Natural killer cell (primary cell): Measurements from ENCODE around the gene SIK3. TPM values are rescaled to one million over a fixed set of nuclear protein-coding genes. Genes with fewer than 3 reads are reported as not detected.

Source experiments
- ATAC-seq, 3 donors: fragments of 150-1000 bp in 2 of 3; fragments of 200-7000 bp in 1 of 3; cut with Tn5 transposase; 1 replicate in 1 of 3; 2 replicates in 2 of 3; pipeline ENCODE4 v1.10.0; 2021; ENCODE audit warnings: mild to moderate bottlenecking in 2 of 3, moderate library complexity in 2 of 3
- DNase-seq, 2 donors: peaks; one replicate each; pipeline versions ENCODE4 v3.0.0 to v3.0.0-alpha.2; 2013 to 2021; ENCODE audit warnings: mixed read lengths in 1 of 2
- H3K27ac ChIP-seq: one replicate; pipeline ENCODE4 v1.5.1; 2013; ENCODE audit warnings: mild to moderate bottlenecking, low read length
- H3K27me3 ChIP-seq: one replicate; pipeline ENCODE4 v1.6.1; 2013; ENCODE audit warnings: low read length; ENCODE audit not compliant: control insufficient read depth, insufficient read depth
- H3K36me3 ChIP-seq: one replicate; pipeline ENCODE4 v1.6.1; 2013; ENCODE audit warnings: low read length; ENCODE audit not compliant: control insufficient read depth, insufficient read depth
- H3K4me1 ChIP-seq: one replicate; pipeline ENCODE4 v1.6.1; 2013; ENCODE audit warnings: low read length; ENCODE audit not compliant: control insufficient read depth, insufficient read depth
- H3K4me3 ChIP-seq: one replicate; pipeline ENCODE4 v1.5.1; 2013; ENCODE audit warnings: low read length
- H3K9me3 ChIP-seq: one replicate; pipeline ENCODE4 v1.6.1; 2013; ENCODE audit warnings: low read length; ENCODE audit not compliant: control insufficient read depth, insufficient read depth
- H3K27ac Mint-ChIP-seq, 2 donors: one replicate each; pipeline ENCODE4 v1.8.0; 2022; ENCODE audit warnings: mild to moderate bottlenecking in 2 of 2, mixed read lengths in 2 of 2, moderate library complexity in 1 of 2
- H3K27me3 Mint-ChIP-seq, 2 donors: one replicate each; pipeline ENCODE4 v1.8.0; 2022; ENCODE audit warnings: low read depth in 2 of 2, mixed read lengths in 2 of 2
- H3K36me3 Mint-ChIP-seq: one replicate; pipeline ENCODE4 v1.8.0; 2022; ENCODE audit warnings: mixed read lengths
- H3K4me1 Mint-ChIP-seq, 2 donors: one replicate each; pipeline ENCODE4 v1.8.0; 2022; ENCODE audit warnings: mixed read lengths in 2 of 2
- H3K4me3 Mint-ChIP-seq: one replicate; pipeline ENCODE4 v1.8.0; 2022; ENCODE audit warnings: mild to moderate bottlenecking, moderate library complexity, mixed read lengths
- H3K9me3 Mint-ChIP-seq, 2 donors: one replicate each; pipeline ENCODE4 v1.8.0; 2022; ENCODE audit warnings: mixed read lengths in 2 of 2
- CTCF ChIP-seq: fragments of 200-600 bp; IDR thresholded peaks from one replicate; pipeline ENCODE4 v1.8.0; 2022; ENCODE audit warnings: antibody characterized with exemption
- WGBS: methylation state at CpG from one replicate; pipeline ENCODE4 v1.1.7; 2013; ENCODE audit warnings: missing lambda C conversion rate; ENCODE audit not compliant: insufficient coverage; 5-methylcytosine and 5-hydroxymethylcytosine counted together
- intact Hi-C: fragments of 100-400 bp; cut with micrococcal nuclease; formaldehyde crosslinking; loops from one replicate; pipeline ENCODE4 v1.14.2; 2022
- total RNA-seq, 4 donors: library from RNA; stranded (reverse); fragments of 120-200 nt in 1 of 4; gene quantifications; one replicate each; pipeline versions ENCODE4 v1.2.3 to v1.2.4, GENCODE V29; 2013 to 2022

Gene SIK3
- total RNA-seq, 3 donors from 2014 or later (not counting 1 experiment from before 2014, with no cell fraction given): 71.6 to 120 (median 119) TPM

- H3K4me3 ChIP-seq: no peak overlapping the region
- 94% methylated on average over 6 of the region's 6 CpGs for WGBS
- no peak overlapping the region for H3K27ac ChIP-seq
- ATAC-seq (peak in 1 of 3 donors; percentile 24), DNase-seq (no peak)
- H3K4me3 Mint-ChIP-seq: no peak overlapping the region
- H3K27me3 ChIP-seq: no peaks in the 10 kb centered on the region
- H3K36me3 Mint-ChIP-seq: no peaks in the 10 kb centered on the region
- intact Hi-C loops: no loop called here
- peaks cover 23 to 29% of the 10 kb centered on the region in 2 donors for H3K4me1 Mint-ChIP-seq
- H3K4me1 ChIP-seq: peaks cover 8% of the 10 kb centered on the region
- H3K36me3 ChIP-seq: no peaks in the 10 kb centered on the region
- TF ChIP-seq CTCF: no peak
- no peaks in the 10 kb centered on the region for H3K27me3 Mint-ChIP-seq
- no peaks in the 10 kb centered on the region for H3K9me3 ChIP-seq
- H3K9me3 Mint-ChIP-seq: no peaks in the 10 kb centered on the region
- H3K27ac Mint-ChIP-seq: no peak overlapping the region
These were observed 127.5 kb downstream of the SIK3 start for GRCh38 chr11:116970485-116971292.

DNA sequence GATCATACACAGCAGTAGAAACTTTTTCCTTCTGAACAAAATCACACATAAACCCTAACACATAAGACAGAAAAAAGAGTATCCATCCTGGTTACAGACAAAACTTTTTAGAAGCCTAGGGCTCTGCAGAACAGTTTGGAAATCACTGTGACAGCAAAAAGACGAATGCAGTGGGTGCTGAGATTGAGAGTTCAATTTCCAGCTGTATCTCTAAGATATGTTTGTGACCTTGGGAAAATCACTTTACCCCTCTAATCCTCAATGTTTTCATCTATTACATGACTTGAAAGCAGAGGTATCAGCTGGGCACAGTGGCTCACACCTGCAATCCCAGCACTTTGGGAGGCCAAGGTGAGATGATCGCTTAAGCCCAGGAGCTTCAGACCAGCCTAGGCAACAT, 128.5 kb downstream of the SIK3 start:
- WGBS: 97% methylated on average over 2 of the region's 2 CpGs

DNA sequence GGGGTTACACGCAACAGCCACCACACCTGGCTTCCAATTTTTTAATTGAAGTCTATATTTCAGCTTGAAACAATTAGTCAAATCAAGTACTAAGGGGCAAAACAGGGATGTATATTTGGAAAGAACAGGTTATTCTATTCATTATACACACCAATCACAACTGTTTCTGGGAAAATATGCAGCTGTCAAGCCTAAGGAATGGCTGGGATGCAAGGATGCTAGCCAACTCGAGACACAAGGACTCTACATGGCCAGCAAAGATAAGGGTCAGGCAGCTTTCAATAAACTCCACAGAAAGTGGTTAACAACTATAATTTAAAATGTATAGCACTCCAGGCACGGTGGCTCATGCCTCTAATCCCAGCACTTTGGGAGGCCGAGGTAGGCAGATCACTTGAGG, 134.0 kb downstream of the SIK3 start:
- no peak overlapping the region for H3K27ac ChIP-seq
- DNase-seq (no peak), ATAC-seq (no peak)
- H3K27me3 ChIP-seq: no peaks in the 10 kb centered on the region
- H3K9me3 Mint-ChIP-seq: no peaks in the 10 kb centered on the region
- no peaks in the 10 kb centered on the region for H3K9me3 ChIP-seq
- no peak overlapping the region for H3K4me3 ChIP-seq
- H3K4me3 Mint-ChIP-seq: no peak overlapping the region
- intact Hi-C loops: no loop called here
- H3K27ac Mint-ChIP-seq: no peak overlapping the region
- 96% methylated on average over 2 of the region's 4 CpGs for WGBS
- H3K36me3 ChIP-seq: no peaks in the 10 kb centered on the region
- H3K27me3 Mint-ChIP-seq: no peaks in the 10 kb centered on the region
- TF ChIP-seq CTCF: no peak
- no peaks in the 10 kb centered on the region for H3K36me3 Mint-ChIP-seq
- peaks cover 13 to 27% of the 10 kb centered on the region in 2 donors for H3K4me1 Mint-ChIP-seq
- peaks cover 8% of the 10 kb centered on the region for H3K4me1 ChIP-seq

More for the DNA sequence above, 128.5 kb downstream of the SIK3 start:
- Mint-ChIP-seq H3K27ac (peak overlapping the region; percentile 39 to 65), H3K36me3 (no peaks in the 10 kb centered on the region), H3K9me3 (no peaks in the 10 kb centered on the region), H3K27me3 (no peaks in the 10 kb centered on the region), H3K4me3 (no peak overlapping the region), H3K4me1 (peaks cover 23 to 29% of the 10 kb centered on the region in 2 donors)
- Histone ChIP-seq H3K27ac (no peak overlapping the region), H3K4me3 (no peak overlapping the region), H3K36me3 (no peaks in the 10 kb centered on the region), H3K9me3 (no peaks in the 10 kb centered on the region), H3K4me1 (peaks cover 8% of the 10 kb centered on the region), H3K27me3 (no peaks in the 10 kb centered on the region)
- ATAC-seq (no peak), DNase-seq (no peak)
- TF ChIP-seq CTCF: no peak
- intact Hi-C loops: no loop called here
